K562 (cell line): ENCODE results near the gene HNRNPLL. TPM values are rescaled to one million over a fixed set of nuclear protein-coding genes. Genes with fewer than 3 reads are reported as not detected.
A peak's percentile ranks its signal among the peaks of the same experiment; 100 is the strongest.

Experiments used
- ATAC-seq: fragments of 200-7000 bp; cut with Tn5 transposase; 3 replicates; pipeline ENCODE4 v1.9.1; 2020; ENCODE audit warnings: moderate library complexity
- BruUV-seq: library from RNA; stranded (reverse); fragments of 400-500 nt; replicated peaks from 2 replicates; lab custom pipeline; 2021; lab: Mats Ljungman, UMichigan
- CTCF ChIA-PET: fragments of 300-600 bp; formaldehyde crosslinking; extraction: SDS; loops from one replicate; lab custom pipeline; 2021; ENCODE audit warnings: low intra/inter-chr PET ratio; lab: Yijun Ruan, JAX
- POLR2A ChIA-PET: fragments of 300-600, 350-650 bp; sonication (Branson Sonifier 250); formaldehyde crosslinking; extraction: SDS; loops from one replicate; lab custom pipeline; 2021; ENCODE audit warnings: antibody characterized with exemption, inconsistent platforms; lab: Yijun Ruan, JAX
- DNase-seq, 4 experiments: peaks; one replicate each; pipeline versions ENCODE4 v3.0.0 to v3.0.0-alpha.2; 2011 to 2018; ENCODE audit warnings: low spot score in 3 of 4, mixed read lengths in 3 of 4; ENCODE audit errors: extremely low read depth in 1 of 4
- FAIRE-seq: peaks from 2 replicates; lab custom pipeline; 2011; peaks lifted over from hg19 to GRCh38; lab: Jason Lieb, UNC
- H2AFZ ChIP-seq: 2 replicates; pipeline ENCODE4 v1.6.0; 2011; ENCODE audit warnings: low read depth, low read length, control low read depth, inconsistent platforms
- H3K27ac ChIP-seq: fragments of 200-600 bp; 3 replicates; pipeline ENCODE4 v1.8.0; 2011; ENCODE audit warnings: low read depth, mild to moderate bottlenecking, control low read depth, inconsistent platforms, low read length, moderate library complexity, mixed read lengths; ENCODE audit errors: extremely low read depth
- H3K27me3 ChIP-seq, 2 experiments: fragments of 300-600 bp in 1 of 2; 2 replicates in 1 of 2; 3 replicates in 1 of 2; pipeline versions ENCODE4 v1.6.0 to v1.8.0; 2011; ENCODE audit warnings: inconsistent platforms in 2 of 2, low read length in 2 of 2, mild to moderate bottlenecking in 1 of 2, mixed read lengths in 1 of 2, moderate library complexity in 1 of 2; ENCODE audit not compliant: control insufficient read depth in 2 of 2, insufficient read depth in 2 of 2
- H3K36me3 ChIP-seq: fragments of 300-600 bp; 3 replicates; pipeline ENCODE4 v1.8.0; 2011; ENCODE audit warnings: mild to moderate bottlenecking, low read length, inconsistent platforms; ENCODE audit not compliant: control insufficient read depth, insufficient read depth
- H3K4me1 ChIP-seq, 2 experiments: fragments of 200-600 bp in 1 of 2; replicated peaks in 1 of 2; 2 replicates in 1 of 2; 3 replicates in 1 of 2; pipeline versions ENCODE4 v1.5.1 to v1.8.0; 2011; ENCODE audit warnings: inconsistent platforms in 2 of 2, low read length in 2 of 2, mild to moderate bottlenecking in 1 of 2, mixed read lengths in 1 of 2, moderate library complexity in 1 of 2; ENCODE audit not compliant: control insufficient read depth in 2 of 2, insufficient read depth in 2 of 2
- H3K4me2 ChIP-seq: 2 replicates; pipeline ENCODE4 v1.6.1; 2011; ENCODE audit warnings: low read length, control low read depth, inconsistent platforms, mixed read lengths; ENCODE audit not compliant: insufficient read depth
- H3K4me3 ChIP-seq: fragments of 200-600 bp; sonication (generic), shearing (Covaris generic); 2 replicates; pipeline ENCODE4 v1.5.1; 2016; ENCODE audit warnings: control low read depth, inconsistent platforms
- H3K79me2 ChIP-seq: fragments of 200-600 bp; 3 replicates; pipeline ENCODE4 v1.8.0; 2011; ENCODE audit warnings: low read length, inconsistent platforms; ENCODE audit not compliant: control insufficient read depth, insufficient read depth
- H3K9ac ChIP-seq, 2 experiments: 2 replicates each; pipeline versions ENCODE4 v1.6.0 to v1.6.1; 2011; ENCODE audit warnings: low read depth in 2 of 2, low read length in 2 of 2, control low read depth in 1 of 2, inconsistent platforms in 1 of 2, mild to moderate bottlenecking in 1 of 2, mixed read lengths in 1 of 2; ENCODE audit not compliant: insufficient read depth in 1 of 2
- H3K9me1 ChIP-seq: one replicate; pipeline ENCODE4 v1.6.0; 2011; ENCODE audit warnings: inconsistent platforms, mild to moderate bottlenecking, low read length, moderate library complexity; ENCODE audit not compliant: control insufficient read depth, insufficient read depth
- H3K9me3 ChIP-seq: replicated peaks from 2 replicates; pipeline ENCODE4 v1.5.1; 2011; ENCODE audit warnings: low read depth, low read length, inconsistent platforms; ENCODE audit not compliant: control insufficient read depth, insufficient read depth
- H4K20me1 ChIP-seq: replicated peaks from 2 replicates; pipeline ENCODE4 v1.6.1; 2011; ENCODE audit warnings: low read length, inconsistent platforms, mixed read lengths; ENCODE audit not compliant: control insufficient read depth, insufficient read depth
- NFE2L1 ChIP-seq: fragments of 450-650 bp; IDR thresholded peaks from 2 replicates; pipeline ENCODE4 v1.6.1; 2016; ENCODE audit warnings: missing genetic modification characterization, low read depth, mild to moderate bottlenecking, missing compliant biosample characterization, moderate library complexity, borderline replicate concordance
- SUPT5H ChIP-seq: fragments of 450-650 bp; IDR thresholded peaks from 2 replicates; pipeline ENCODE4 v1.6.1; 2016
- YBX1 ChIP-seq: fragments of 450-650 bp; IDR thresholded peaks from 2 replicates; pipeline ENCODE4 v1.7.1; 2016; ENCODE audit warnings: mild to moderate bottlenecking
- ZFP36 ChIP-seq: fragments of 150-350 bp; IDR thresholded peaks from 2 replicates; pipeline ENCODE4 v1.6.1; 2018; ENCODE audit warnings: low read length, low read depth; ENCODE audit not compliant: partially characterized antibody
- ZNF239 ChIP-seq: fragments of 250-450 bp; sonication (Bioruptor Pico); IDR thresholded peaks from 2 replicates; pipeline ENCODE4 v1.4.0; 2020; ENCODE audit warnings: mild to moderate bottlenecking
- ZNF699 ChIP-seq: fragments of 250-450 bp; sonication (Bioruptor Pico); IDR thresholded peaks from 2 replicates; pipeline ENCODE4 v1.8.0; 2021; ENCODE audit warnings: mild to moderate bottlenecking, moderate library complexity; ENCODE audit not compliant: insufficient replicate concordance
- ZNF75A ChIP-seq: fragments of 450-650 bp; formaldehyde crosslinking; IDR thresholded peaks from 2 replicates; pipeline ENCODE4 v1.4.0; 2020; ENCODE audit warnings: mild to moderate bottlenecking
- WGBS: fragments of 100-300 bp; shearing (Covaris generic); methylation state at CpG from one replicate; pipeline ENCODE4 v1.1.6; 2016; ENCODE audit warnings: low coverage, mixed read lengths; ENCODE audit not compliant: insufficient coverage; ENCODE audit errors: missing lambda C conversion rate; 5-methylcytosine and 5-hydroxymethylcytosine counted together
- in situ Hi-C: fragments of 300-500 bp; cut with MboI; formaldehyde crosslinking; loops from 4 replicates; pipeline ENCODE4 v1.15.0; 2018; ENCODE audit warnings: inconsistent platforms, mixed read lengths
- intact Hi-C: fragments of 100-400 bp; cut with micrococcal nuclease; formaldehyde crosslinking; loops from 2 replicates; pipeline ENCODE4 v1.14.2; 2022
- polyA plus RNA-seq, 8 experiments: library from polyadenylated mRNA; depleted of rRNA in 4 of 8; stranded (reverse) in 5 of 8; unstranded in 3 of 8; fragments of >200 nt; fragmentation: Nextera tagmentation in 2 of 8; fragmentation: Illumina TruSeq in 1 of 8; extraction: Ambion mirVana in 2 of 8; extraction: Trizol in 1 of 8; gene quantifications; 2 replicates each; pipeline versions ENCODE4 v1.2.1 to v1.2.3, GENCODE V29; 2011 to 2014; ENCODE audit warnings: inconsistent platforms in 1 of 8, missing spikeins in 1 of 8
- total RNA-seq, 7 experiments: library from RNA; depleted of rRNA in 6 of 7; stranded (reverse); fragments of >200 nt in 6 of 7; fragmentation: Illumina TruSeq in 2 of 7; extraction: Trizol in 2 of 7; gene quantifications; 2 replicates each; pipeline versions ENCODE4 v1.2.1 to v1.2.3, GENCODE V29; 2011 to 2021; ENCODE audit warnings: low replicate concordance in 1 of 7
- TF ChIP-seq, protein P1 (sequence below): sonication (generic); formaldehyde crosslinking; IDR thresholded peaks from 2 replicates; pipeline ENCODE4 v1.8.1; 2023; ENCODE audit warnings: mild to moderate bottlenecking, missing genetic modification reagents

HNRNPLL gene
- total and polyA plus RNA-seq, 9 of the 15 experiments (the other 6 are each of a cell fraction or from before 2014, with no cell fraction given) = 19.8 to 135 (median 57.8) TPM

DNA sequence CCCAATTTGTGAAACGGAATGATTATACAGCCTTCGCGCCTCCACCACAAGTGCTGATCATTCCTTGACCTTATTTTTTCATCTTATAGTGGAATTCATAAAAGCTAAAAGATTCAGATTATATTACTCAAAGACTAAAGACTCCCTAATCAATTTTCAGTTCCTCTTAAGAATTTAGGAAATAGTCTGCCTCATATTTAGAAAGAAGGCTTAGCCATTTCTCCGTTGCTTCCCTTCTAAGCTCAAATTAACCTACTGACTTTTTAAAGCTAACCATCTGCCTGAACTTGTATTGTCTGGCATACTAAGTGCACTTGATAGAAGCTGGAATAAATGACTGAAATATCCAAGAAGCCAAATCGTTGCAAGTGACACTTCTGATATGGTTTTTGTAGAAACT lies 44.7 kb downstream of the HNRNPLL start (continued):
- TF ChIP-seq ZNF699 (CRISPR knock-in tag) = no peak
- TF ChIP-seq, protein P1, sequence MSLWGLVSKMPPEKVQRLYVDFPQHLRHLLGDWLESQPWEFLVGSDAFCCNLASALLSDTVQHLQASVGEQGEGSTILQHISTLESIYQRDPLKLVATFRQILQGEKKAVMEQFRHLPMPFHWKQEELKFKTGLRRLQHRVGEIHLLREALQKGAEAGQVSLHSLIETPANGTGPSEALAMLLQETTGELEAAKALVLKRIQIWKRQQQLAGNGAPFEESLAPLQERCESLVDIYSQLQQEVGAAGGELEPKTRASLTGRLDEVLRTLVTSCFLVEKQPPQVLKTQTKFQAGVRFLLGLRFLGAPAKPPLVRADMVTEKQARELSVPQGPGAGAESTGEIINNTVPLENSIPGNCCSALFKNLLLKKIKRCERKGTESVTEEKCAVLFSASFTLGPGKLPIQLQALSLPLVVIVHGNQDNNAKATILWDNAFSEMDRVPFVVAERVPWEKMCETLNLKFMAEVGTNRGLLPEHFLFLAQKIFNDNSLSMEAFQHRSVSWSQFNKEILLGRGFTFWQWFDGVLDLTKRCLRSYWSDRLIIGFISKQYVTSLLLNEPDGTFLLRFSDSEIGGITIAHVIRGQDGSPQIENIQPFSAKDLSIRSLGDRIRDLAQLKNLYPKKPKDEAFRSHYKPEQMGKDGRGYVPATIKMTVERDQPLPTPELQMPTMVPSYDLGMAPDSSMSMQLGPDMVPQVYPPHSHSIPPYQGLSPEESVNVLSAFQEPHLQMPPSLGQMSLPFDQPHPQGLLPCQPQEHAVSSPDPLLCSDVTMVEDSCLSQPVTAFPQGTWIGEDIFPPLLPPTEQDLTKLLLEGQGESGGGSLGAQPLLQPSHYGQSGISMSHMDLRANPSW = no peak
- no peak for TF ChIP-seq ZFP36
- TF ChIP-seq ZNF239 (CRISPR knock-in tag) = no peak
- TF ChIP-seq ZNF75A (CRISPR knock-in tag) = no peak
- no peak for TF ChIP-seq NFE2L1 (tag)
- TF ChIP-seq, all 486 proteins: peak for 0

- no peak for FAIRE-seq
- no peak overlapping the region for H3K4me3 ChIP-seq
- H4K20me1 ChIP-seq = no peaks in the 10 kb centered on the region
- H3K27me3 ChIP-seq = no peaks in the 10 kb centered on the region
- DNase-seq = no peak
- WGBS = 42% methylated on average over 2 of the region's 2 CpGs
- peak; percentile 10 for ATAC-seq
- H3K9me1 ChIP-seq = no peaks in the 10 kb centered on the region
- in situ Hi-C loops (no loop called here), intact Hi-C loops (no loop called here)
- no peaks in the 10 kb centered on the region for H3K79me2 ChIP-seq
- ChIA-PET POLR2A (interaction anchor here (0.8 to 3.5 kb wide), 8 partner anchors 10 to 194 kb away, joined by 3 to 12 read pairs (median 4); partner anchors contain the start of gene SRSF7), CTCF (no interaction called here)
- H3K9me3 ChIP-seq = no peaks in the 10 kb centered on the region
- no peak overlapping the region for H2AFZ ChIP-seq
- H3K4me1 ChIP-seq = peaks cover 0 to 10% of the 10 kb centered on the region in 2 experiments; a peak in 4 of 5 replicates
- no TSS peak for BruUV-seq
- H3K4me2 ChIP-seq = no peak overlapping the region
- peaks cover 23% of the 10 kb centered on the region; the same call in 1 of the 3 replicates for H3K36me3 ChIP-seq
- H3K9ac ChIP-seq = no peak overlapping the region
- TF ChIP-seq SUPT5H = 0 out of 2 replicates have a peak, but pooled peaks have one; percentile 1
- no peak for TF ChIP-seq YBX1
- no peak overlapping the region for H3K27ac ChIP-seq
These were observed 45.5 kb downstream of the HNRNPLL start for GRCh38 chr2:38557217-38557616.
